ENCODE data around the gene VSX1. TPM values are rescaled to one million over a fixed set of nuclear protein-coding genes. Genes with fewer than 3 reads are reported as not detected.

The VSX1 gene
- total and polyA plus RNA-seq, 9 of the 15 experiments (the other 6 are each of a cell fraction or from before 2014, with no cell fraction given) = not detected

- H3K9ac ChIP-seq (ENCODE audit: insufficient read depth in 1 of 2, low read depth in 2 of 2, low read length in 2 of 2) = no peak overlapping the region
- TF ChIP-seq HLTF (IDR thresholded peaks at IDR 0.05) = no peak
- peaks cover 0 to 21% of the 10 kb centered on the region in 2 experiments; a peak in 2 of 5 replicates for H3K27me3 ChIP-seq (ENCODE audit: control insufficient read depth in 2 of 2, insufficient read depth in 2 of 2, low read length in 2 of 2)
- in situ Hi-C loops (cut with MboI) (no loop called here), intact Hi-C loops (cut with micrococcal nuclease) (no loop called here)
- H3K4me2 ChIP-seq (ENCODE audit: insufficient read depth, low read length) = no peak overlapping the region
- DNase-seq (ENCODE audit: extremely low read depth in 1 of 4, low spot score in 3 of 4) (no peak), ATAC-seq (no peak), FAIRE-seq (no peak)
- H4K20me1 ChIP-seq (replicated peaks; ENCODE audit: control insufficient read depth, insufficient read depth, low read length) = no peaks in the 10 kb centered on the region
- H3K27ac ChIP-seq (ENCODE audit: extremely low read depth, low read depth, low read length) = no peak overlapping the region
- WGBS (ENCODE audit: insufficient coverage, low coverage, missing lambda C conversion rate) = 3% methylated on average over 7 of the region's 7 CpGs
- no peak overlapping the region for H2AFZ ChIP-seq (ENCODE audit: low read depth, low read length)
- H3K4me3 ChIP-seq = no peak overlapping the region
- ChIA-PET POLR2A (no interaction called here), CTCF (ENCODE audit: low intra/inter-chr PET ratio) (no interaction called here)
- BruUV-seq (replicated peaks) = no TSS peak
- no peaks in the 10 kb centered on the region for H3K9me1 ChIP-seq (ENCODE audit: control insufficient read depth, insufficient read depth, low read length)
- H3K36me3 ChIP-seq (ENCODE audit: control insufficient read depth, insufficient read depth, low read length) = no peaks in the 10 kb centered on the region
- H3K79me2 ChIP-seq (ENCODE audit: control insufficient read depth, insufficient read depth, low read length) = no peaks in the 10 kb centered on the region
- no peaks in the 10 kb centered on the region for H3K9me3 ChIP-seq (replicated peaks; ENCODE audit: control insufficient read depth, insufficient read depth, low read depth, low read length)
- H3K4me1 ChIP-seq (replicated peaks in 1 of 2; ENCODE audit: control insufficient read depth in 2 of 2, insufficient read depth in 2 of 2, low read length in 2 of 2) = peaks cover 4 to 11% of the 10 kb centered on the region in 2 experiments; a peak in 3 of 5 replicates
These were observed 45.5 kb downstream of the VSX1 start for GRCh38 chr20:25036331-25036936.

GRCh38 chr20:25035921-25036320 lies 46.0 kb downstream of the VSX1 start:
- ATAC-seq (no peak), DNase-seq (ENCODE audit: extremely low read depth in 1 of 4, low spot score in 3 of 4) (no peak), FAIRE-seq (no peak)
- POLR2A ChIA-PET = no interaction called here
- Histone ChIP-seq H3K4me1 (replicated peaks in 1 of 2; ENCODE audit: control insufficient read depth in 2 of 2, insufficient read depth in 2 of 2, low read length in 2 of 2) (peaks cover 4 to 11% of the 10 kb centered on the region in 2 experiments; a peak in 3 of 5 replicates), H3K4me2 (ENCODE audit: insufficient read depth, low read length) (no peak overlapping the region), H3K9me1 (ENCODE audit: control insufficient read depth, insufficient read depth, low read length) (no peaks in the 10 kb centered on the region), H3K9ac (ENCODE audit: insufficient read depth in 1 of 2, low read depth in 2 of 2, low read length in 2 of 2) (no peak overlapping the region), H3K27me3 (ENCODE audit: control insufficient read depth in 2 of 2, insufficient read depth in 2 of 2, low read length in 2 of 2) (peaks cover 0 to 21% of the 10 kb centered on the region in 2 experiments; a peak in 2 of 5 replicates), H3K9me3 (replicated peaks; ENCODE audit: control insufficient read depth, insufficient read depth, low read depth, low read length) (no peaks in the 10 kb centered on the region), H4K20me1 (replicated peaks; ENCODE audit: control insufficient read depth, insufficient read depth, low read length) (no peaks in the 10 kb centered on the region), H2AFZ (ENCODE audit: low read depth, low read length) (no peak overlapping the region), H3K27ac (ENCODE audit: extremely low read depth, low read depth, low read length) (no peak overlapping the region), H3K4me3 (no peak overlapping the region), H3K79me2 (ENCODE audit: control insufficient read depth, insufficient read depth, low read length) (no peaks in the 10 kb centered on the region), H3K36me3 (ENCODE audit: control insufficient read depth, insufficient read depth, low read length) (no peaks in the 10 kb centered on the region)
- intact Hi-C loops (cut with micrococcal nuclease) (no loop called here), in situ Hi-C loops (cut with MboI) (no loop called here)
- BruUV-seq (replicated peaks) = no TSS peak
- CTCF ChIA-PET (ENCODE audit: low intra/inter-chr PET ratio) = no interaction called here
- 5% methylated on average over 3 of the region's 4 CpGs for WGBS (ENCODE audit: insufficient coverage, low coverage, missing lambda C conversion rate)
- TF ChIP-seq PTRF (tag; IDR thresholded peaks at IDR 0.05) (no peak), HDGF (IDR thresholded peaks at IDR 0.05) (no peak), ZEB2 (IDR thresholded peaks at IDR 0.05) (no peak), SRSF3 (IDR thresholded peaks at IDR 0.05; ENCODE audit: insufficient read depth, low read length) (no peak), CHD1 (IDR thresholded peaks at IDR 0.05; ENCODE audit: low read length) (no peak), STAT6 (CRISPR knock-in tag; IDR thresholded peaks at IDR 0.05) (no peak), CREB3 (tag; conservative IDR thresholded peaks at IDR 0.05; ENCODE audit: low read depth) (no peak), HMGXB4 (CRISPR knock-in tag; IDR thresholded peaks at IDR 0.05) (no peak), ZC3H11A (IDR thresholded peaks at IDR 0.05; ENCODE audit: low read depth, low read length) (no peak), U2AF2 (optimal IDR thresholded peaks at IDR 0.05; ENCODE audit: low read depth, low read length) (no peak), HCFC1 (IDR thresholded peaks at IDR 0.05; ENCODE audit: low read depth, low read length) (no peak)

Measured in K562 (cell line).